AG04449 (cell line): ENCODE results near the gene TMEM106C.
"Not testable (repeated sequence)": the region's sequence is repeated elsewhere in the genome, so short reads cannot be mapped to it uniquely, and the experiment has no call there.

ENCODE experiments used
- CTCF ChIA-PET: fragments of 350-600 bp; formaldehyde crosslinking; extraction: SDS; loops from one replicate; lab custom pipeline; 2021; ENCODE audit warnings: antibody characterized with exemption; lab: Yijun Ruan, JAX
- POLR2A ChIA-PET: fragments of 400-600, 350-600 bp; formaldehyde crosslinking; extraction: SDS; loops from one replicate; lab custom pipeline; 2020; ENCODE audit warnings: antibody characterized with exemption, inconsistent platforms; lab: Yijun Ruan, JAX
- DNase-seq: peaks from one replicate; pipeline ENCODE4 v3.0.0-alpha.2; 2010; ENCODE audit warnings: low read depth, low spot score
- H3K4me3 ChIP-seq: 2 replicates; pipeline ENCODE4 v1.5.1; 2011; ENCODE audit warnings: low read depth, mild to moderate bottlenecking, control low read depth, low read length
- CTCF ChIP-seq: IDR thresholded peaks from one replicate; pipeline ENCODE4 v1.5.1; 2011; ENCODE audit warnings: mild to moderate bottlenecking, moderate library complexity, low read length, control low read depth, inconsistent platforms; ENCODE audit not compliant: insufficient read depth; ENCODE audit errors: missing control alignments

Gene TMEM106C

GRCh38 chr12:47954467-47955045, 8.8 kb upstream of the TMEM106C start:
- no peak for TF ChIP-seq CTCF
- CTCF ChIA-PET: interaction anchor here (0.6 to 10.5 kb wide), 5 partner anchors 9 to 210 kb away, joined by 3 to 163 read pairs (median 5); partner anchors contain the start of gene TMEM106C
- no peak overlapping the region for H3K4me3 ChIP-seq
- no peak for DNase-seq
- POLR2A ChIA-PET: no interaction called here

- H3K4me3 ChIP-seq: no peak overlapping the region
- ChIA-PET CTCF (interaction anchor here (1.1 to 10.5 kb wide), 4 partner anchors 9 to 211 kb away, joined by 3 to 163 read pairs (median 68); partner anchors contain the start of gene TMEM106C), POLR2A (no interaction called here)
- TF ChIP-seq CTCF: no peak
- DNase-seq: no peak
These were observed 8.3 kb upstream of the TMEM106C start for GRCh38 chr12:47955059-47955458.

GRCh38 chr12:47957671-47958070, 5.7 kb upstream of the TMEM106C start:
- DNase-seq, H3K4me3 ChIP-seq, POLR2A ChIA-PET: not testable (repeated sequence)
- CTCF ChIA-PET: interaction anchor here (1.3 to 2.8 kb wide), 5 partner anchors 9 to 120 kb away, joined by 3 to 25 read pairs (median 7); no protein-coding TSS in a partner anchor

GRCh38 chr12:47962198-47962597, 1.2 kb upstream of the TMEM106C start:
- TF ChIP-seq CTCF: no peak
- ChIA-PET POLR2A (no interaction called here), CTCF (interaction anchor here (0.8 to 7.4 kb wide), 23 partner anchors 10 to 203 kb away, joined by 3 to 163 read pairs (median 6); partner anchors contain the start of genes ASB8 and VDR)
- no peak overlapping the region for H3K4me3 ChIP-seq
- no peak for DNase-seq

- DNase-seq: no peak
- no peak for TF ChIP-seq CTCF
- CTCF ChIA-PET: interaction anchor here (0.6 to 7.4 kb wide), 41 partner anchors 8 to 652 kb away, joined by 3 to 163 read pairs (median 4); no protein-coding TSS in a partner anchor
- peak overlapping the region; percentile 97 for H3K4me3 ChIP-seq
- POLR2A ChIA-PET: interaction anchor here (0.8 kb wide), 1 partner anchor 11 kb away, joined by 3 read pairs; no protein-coding TSS in a partner anchor
These were observed 821 bp downstream of the TMEM106C start for GRCh38 chr12:47964106-47964728.

- ChIA-PET CTCF (interaction anchor here (7.4 kb wide), 1 partner anchor 14 kb away, joined by 163 read pairs; no protein-coding TSS in a partner anchor), POLR2A (no interaction called here)
- no peak for DNase-seq
- H3K4me3 ChIP-seq: no peak overlapping the region
- no peak for TF ChIP-seq CTCF
These were observed 2.2 kb downstream of the TMEM106C start for GRCh38 chr12:47965581-47965980.
